ENCODE results near the gene IMPDH1.

DNA sequence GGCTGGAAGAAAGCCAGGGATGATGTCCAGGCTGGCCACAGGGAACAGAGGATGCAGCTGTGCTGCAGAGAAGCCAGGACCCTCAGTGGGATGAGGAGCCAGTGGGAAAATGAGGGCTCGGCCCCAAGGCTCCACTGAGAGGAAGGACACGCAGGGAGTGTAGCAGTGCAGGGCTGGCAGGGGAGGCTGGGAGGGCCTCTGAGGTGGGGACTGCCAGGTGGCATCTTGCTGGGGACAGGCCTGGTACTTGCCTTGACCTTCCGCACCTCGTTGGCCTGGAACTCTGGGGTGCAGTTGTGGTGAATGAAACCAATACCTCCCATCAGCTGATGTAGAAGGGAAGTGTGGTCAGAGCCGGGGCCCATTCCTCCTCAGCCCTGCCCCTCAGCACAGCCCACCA lies 9.2 kb downstream of the IMPDH1 start:
- TF ChIP-seq TOX (CRISPR knock-in tag; IDR thresholded peaks at IDR 0.05; ENCODE audit: borderline replicate concordance) (no peak), RARB (CRISPR knock-in tag; IDR thresholded peaks at IDR 0.05) (no peak), BACH2 (CRISPR knock-in tag; IDR thresholded peaks at IDR 0.05; ENCODE audit: borderline replicate concordance) (no peak), ZNF70 (CRISPR knock-in tag; IDR thresholded peaks at IDR 0.05) (no peak), CREB5 (CRISPR knock-in tag; IDR thresholded peaks at IDR 0.05; ENCODE audit: low read depth) (no peak)

Data from SK-N-SH treated with all-trans-retinoic acid at 6 μM for 48 hours (cell line).